HG02798 (cell line): ENCODE results near the gene ABCD4.
"Not testable (repeated sequence)": the region's sequence is repeated elsewhere in the genome, so short reads cannot be mapped to it uniquely, and the experiment has no call there.

Experiments used
- ATAC-seq: cut with Tn5 transposase; IDR thresholded peaks from one replicate; pipeline ENCODE4 v1.9.1; 2021; ENCODE audit warnings: mild to moderate bottlenecking; ENCODE audit not compliant: unreplicated experiment, poor library complexity

ABCD4 gene

DNA sequence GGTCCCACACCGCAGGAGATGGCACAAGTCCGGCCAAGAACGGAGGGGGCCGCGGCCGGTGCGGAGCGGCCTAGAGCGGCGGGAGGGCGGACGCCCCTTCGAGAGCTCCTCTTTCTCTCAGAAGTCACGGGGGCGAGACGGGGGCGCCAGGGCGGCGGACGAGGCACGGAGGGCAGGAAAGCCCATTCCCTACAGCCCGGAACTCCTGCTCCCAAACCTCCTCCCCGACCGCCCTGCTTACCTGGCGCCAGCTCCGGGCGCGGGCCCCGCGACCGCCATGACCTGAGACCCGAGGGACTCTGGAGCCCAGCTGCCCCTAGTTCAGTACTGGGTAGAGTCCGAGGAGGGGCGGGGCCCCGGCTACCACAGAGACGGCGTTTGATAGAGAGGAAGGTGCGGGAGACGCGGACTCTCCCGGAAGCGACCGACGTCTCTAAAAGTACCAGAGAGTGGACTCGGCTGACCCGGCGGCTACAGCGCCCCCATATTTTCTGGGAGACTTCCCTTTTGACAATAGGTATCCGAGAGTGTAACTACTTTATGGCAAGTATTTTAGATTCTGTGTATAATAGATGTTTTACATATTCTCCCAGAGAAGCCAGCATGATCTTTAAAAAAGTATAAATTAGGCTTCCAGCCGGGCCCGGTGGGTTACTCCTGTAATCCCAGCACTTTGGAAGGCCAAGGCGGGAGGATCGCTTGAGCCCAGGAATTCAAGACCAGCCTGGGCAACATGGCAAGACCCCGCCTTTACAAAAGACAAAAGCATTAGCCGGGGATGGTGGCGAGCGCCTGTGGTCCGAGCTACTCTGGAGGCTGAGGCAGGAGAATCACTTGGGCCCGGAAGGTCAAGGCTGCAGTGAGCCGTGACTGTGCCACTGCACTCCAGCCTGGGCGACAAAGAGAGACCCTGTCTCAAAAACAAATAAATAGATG is at the start of gene ABCD4:
Gene ABCD4, minus strand, starts transcription at position 301 of the 936 bp plus-strand sequence. Its CDS starts 22 bp downstream, at position 279.
- ATAC-seq, result peak; percentile 99

DNA sequence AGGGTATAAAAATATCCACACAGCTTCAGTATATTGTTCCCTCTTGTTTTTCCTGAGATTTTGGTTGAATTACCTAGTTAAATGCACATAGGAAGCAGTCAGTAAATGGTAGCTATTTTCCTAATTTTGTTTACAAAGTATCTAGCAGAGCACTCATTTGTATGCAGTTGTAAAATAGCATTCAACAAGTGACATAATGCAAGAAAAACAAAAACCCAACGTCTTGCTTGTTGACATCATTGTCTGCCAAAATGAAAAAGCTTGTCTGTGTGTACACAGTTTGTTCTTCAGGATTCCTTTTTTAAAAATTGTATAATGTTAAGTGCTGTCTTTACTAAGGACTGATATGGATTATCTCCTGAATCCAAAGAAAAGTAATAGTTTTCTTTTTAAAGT is 48.2 kb upstream of the ABCD4 start:
- no peak for ATAC-seq

DNA sequence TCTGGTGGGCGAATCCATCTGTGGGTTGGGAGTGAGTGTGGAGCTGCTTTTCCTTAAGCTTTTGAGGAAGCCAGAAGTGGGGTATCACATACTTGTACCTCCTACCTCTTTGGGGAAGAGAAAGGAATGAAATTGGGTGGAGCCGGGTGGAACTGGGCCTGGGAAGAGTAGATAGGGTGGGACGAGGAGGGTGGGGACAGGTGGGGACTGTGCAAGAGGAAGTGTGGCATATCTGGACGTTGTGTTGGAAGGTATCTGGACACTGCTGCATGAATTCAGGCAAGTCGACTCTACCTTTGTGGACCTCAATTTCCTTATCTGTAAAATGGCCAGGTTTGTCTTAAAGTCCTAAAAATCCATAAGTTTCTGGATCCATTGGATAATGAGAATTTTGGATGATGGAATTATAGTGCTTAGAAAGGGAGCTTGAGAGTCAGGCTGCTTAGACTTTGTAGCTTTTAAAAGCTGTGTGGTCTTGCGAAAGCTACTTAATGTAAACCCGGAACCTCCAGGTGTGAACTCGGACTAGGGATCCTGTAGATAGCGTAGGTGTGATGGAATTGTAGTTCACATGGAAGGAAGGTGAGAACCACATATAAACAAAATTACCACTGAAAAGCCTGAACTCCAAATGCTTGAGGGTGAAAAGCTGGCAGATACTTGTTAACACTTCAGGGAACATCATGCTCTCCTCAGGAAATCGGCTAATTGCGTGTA is 47.6 kb upstream of the ABCD4 start:
- no peak for ATAC-seq

DNA sequence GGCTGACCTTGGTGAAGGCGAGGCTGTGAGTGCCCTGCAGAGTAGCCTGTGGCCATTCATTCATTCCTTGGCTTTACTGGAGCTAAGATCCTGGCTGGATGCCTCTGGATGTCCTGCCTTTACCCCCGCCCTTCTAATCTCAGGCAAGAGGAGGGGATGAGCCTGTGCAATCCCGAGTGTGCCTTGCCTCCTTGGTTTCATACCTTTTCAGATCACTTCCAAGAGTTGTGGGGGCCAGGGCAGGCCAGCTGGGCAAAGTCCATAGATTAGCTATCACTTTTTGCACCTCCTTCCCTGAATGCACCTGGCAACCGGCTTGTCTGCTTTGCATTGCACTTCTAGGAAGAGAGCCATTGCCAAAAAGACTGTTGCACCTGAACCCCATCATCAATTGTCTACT is 47.0 kb upstream of the ABCD4 start:
- ATAC-seq, result no peak

DNA sequence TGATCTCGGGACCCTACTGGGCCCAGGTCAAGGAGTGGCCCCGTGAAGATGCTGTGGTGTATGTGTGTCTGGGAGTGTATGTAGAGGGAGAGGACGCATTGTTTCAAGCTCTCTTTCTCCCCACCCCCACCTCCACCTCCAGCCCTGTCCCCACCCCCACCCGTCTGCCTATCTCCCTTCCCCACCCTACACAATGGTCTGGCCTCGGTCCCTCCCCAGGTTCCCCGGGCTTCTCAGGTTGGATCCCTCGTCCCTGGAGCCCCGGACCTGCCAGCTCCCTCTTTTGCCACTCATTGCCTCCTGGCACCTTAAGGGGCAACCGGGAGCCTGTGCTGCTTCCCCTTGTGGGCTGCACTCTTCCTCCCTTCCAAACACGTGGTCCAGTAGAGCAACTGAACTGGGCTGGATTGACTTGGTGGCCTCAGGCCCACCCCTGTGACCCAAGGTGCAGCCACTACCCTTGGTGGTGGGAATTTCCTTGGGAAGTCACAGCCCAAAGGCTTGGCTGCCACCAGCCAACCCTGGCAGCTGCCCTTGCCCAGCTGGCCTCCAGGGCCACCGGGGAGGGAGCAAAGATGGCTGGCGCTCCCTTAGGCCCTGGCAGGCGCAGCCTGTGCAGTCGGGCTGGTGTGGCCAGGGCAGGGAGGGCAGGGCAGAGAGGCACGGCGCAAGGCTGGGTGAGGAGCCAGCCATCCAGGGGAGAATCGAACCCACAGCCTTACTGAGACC is 46.2 kb upstream of the ABCD4 start:
- no peak for ATAC-seq

DNA sequence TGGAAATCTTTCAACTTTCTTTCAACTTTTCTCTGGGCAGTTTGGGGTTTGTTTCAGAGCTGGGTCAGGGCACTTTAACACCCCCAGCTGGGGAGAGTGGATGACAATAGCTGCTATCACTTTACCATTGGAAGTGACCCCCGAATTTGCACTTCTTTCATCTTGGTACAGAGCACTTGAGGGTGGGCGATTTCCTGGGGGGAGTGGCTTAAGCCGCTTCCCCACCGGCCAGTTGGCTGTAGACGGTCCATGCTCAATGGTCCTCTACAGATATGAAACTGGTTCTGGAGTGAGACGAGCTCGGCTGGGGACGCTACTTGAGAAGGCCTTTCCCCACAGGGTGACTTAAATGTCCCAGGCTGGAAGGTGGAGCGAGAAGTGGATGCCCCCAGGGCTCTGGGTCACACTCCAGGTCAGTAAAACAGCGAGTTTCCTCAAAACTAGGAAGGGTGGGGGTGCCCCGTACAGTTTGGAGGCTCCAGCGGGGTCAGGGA is 45.6 kb upstream of the ABCD4 start, which contains the start of gene VRTN:
Gene VRTN, plus strand, starts transcription at position 231 of the 494 bp plus-strand sequence. CDS start 8,313 bp downstream, outside the sequence.
- ATAC-seq, result no peak

DNA sequence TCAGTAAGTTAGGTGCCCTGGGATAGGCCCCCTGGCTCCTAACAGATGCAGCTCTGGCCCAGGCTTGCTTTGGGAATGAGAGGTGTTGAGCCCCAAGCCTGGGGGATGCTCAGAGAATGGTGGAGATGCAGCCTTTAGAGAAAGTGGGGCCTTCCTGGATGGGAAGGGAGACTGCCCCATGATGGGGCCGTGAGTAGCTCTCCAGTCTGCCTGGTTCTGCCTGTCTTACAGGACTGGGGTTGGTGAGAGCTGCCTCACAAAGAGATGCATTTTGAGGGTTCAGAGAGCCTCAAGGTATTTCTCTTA is 45.0 kb upstream of the ABCD4 start:
- ATAC-seq, result no peak

DNA sequence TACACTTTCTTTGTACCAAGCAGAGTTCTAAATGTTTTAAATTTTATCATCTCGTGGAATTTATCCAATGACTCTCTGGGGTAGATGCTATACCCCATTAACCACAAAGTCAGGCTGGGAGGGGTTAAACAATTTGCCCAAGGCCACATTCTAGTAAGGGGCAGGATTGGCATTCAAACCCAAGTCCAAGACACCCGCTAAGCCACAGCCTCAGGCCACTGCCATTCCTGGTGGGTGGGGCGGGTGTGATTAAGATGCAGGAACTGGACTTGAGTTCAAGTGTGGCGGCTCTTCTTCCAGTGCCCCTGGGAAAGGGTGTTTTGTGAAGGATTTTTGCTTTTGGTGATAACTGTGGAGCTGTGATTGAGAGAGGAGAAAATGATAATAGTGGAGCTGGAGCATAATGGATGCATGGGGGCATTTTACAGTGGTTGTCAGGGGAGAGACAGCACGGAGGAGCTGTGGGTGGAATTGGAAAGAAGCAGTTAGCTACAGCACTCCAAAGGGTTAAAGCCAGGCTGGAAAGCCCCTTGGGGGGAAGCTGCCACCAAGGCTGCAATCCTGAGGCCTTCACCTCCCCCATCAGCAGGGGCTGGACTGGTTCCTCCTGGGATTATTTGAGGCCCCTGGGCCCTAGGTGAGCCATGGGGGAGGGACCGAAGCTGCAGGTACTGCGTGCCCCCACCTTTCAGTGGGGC is 44.5 kb upstream of the ABCD4 start:
- no peak for ATAC-seq

DNA sequence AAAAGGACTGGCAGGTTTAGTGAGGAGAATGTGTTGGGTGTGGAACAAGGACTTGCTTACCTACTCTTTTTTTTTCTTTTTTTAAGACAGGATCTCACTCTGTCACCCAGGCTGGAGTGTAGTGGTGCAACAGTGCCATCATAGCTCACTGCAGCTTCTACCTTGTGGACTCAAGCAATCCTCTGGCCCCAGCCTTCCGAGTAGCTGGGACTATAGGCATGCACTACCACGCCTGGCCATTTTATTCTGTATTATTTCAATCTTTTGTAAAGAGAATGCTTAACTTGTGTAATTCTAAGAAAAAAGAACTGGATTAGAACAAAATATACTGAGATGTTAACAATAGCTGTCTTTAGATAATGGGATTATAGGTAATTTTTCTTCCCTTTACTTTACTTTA is 43.6 kb upstream of the ABCD4 start:
- ATAC-seq, result no peak

DNA sequence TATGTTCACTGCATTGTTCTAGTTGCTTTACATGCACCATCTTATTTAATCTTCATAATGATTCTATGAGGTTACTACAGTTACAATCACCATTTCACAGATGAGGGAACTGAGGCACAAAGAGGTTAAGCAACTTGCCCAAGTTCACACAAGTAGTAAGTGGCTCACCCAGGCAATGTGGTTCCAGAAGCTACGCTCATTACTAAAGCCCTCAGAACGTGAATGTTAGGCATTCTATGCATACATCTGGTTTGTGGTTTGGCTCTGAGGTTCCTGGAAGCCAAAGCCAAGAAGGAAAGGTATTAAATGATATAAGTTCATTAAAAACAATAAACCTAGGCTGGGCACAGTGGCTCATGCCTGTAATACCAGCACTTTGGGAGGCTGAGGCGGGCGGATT is 31.2 kb upstream of the ABCD4 start:
- ATAC-seq, result no peak

DNA sequence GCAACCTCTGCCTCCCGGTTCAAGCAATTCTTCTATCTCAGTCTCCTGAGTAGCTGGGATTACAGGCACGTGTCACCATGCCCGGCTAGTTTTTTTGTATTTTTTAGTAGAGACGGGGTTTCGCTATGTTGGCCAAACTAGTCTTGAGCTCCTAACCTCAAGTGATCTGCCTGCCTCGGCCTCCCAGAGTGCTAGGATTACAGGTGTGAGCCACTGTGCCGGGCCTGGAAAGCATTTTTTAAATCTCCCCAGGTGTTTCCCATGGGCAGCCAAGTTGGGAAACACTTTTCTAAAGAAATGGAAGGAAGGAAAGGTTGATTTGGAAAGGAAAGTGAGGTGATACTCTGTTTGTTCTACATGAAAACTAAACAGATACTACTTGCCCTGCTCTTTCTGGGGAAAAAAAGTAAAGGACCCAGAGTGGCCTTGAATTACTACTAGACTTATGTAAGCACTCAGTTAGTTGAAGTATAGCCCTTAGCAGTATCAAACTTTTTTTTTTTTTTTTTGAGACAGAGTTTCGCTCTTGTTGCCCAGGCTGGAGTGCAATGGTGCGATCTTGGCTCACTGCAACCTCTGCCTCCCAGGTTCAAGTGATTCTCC is 27.3 kb upstream of the ABCD4 start:
- not testable (repeated sequence) for ATAC-seq

DNA sequence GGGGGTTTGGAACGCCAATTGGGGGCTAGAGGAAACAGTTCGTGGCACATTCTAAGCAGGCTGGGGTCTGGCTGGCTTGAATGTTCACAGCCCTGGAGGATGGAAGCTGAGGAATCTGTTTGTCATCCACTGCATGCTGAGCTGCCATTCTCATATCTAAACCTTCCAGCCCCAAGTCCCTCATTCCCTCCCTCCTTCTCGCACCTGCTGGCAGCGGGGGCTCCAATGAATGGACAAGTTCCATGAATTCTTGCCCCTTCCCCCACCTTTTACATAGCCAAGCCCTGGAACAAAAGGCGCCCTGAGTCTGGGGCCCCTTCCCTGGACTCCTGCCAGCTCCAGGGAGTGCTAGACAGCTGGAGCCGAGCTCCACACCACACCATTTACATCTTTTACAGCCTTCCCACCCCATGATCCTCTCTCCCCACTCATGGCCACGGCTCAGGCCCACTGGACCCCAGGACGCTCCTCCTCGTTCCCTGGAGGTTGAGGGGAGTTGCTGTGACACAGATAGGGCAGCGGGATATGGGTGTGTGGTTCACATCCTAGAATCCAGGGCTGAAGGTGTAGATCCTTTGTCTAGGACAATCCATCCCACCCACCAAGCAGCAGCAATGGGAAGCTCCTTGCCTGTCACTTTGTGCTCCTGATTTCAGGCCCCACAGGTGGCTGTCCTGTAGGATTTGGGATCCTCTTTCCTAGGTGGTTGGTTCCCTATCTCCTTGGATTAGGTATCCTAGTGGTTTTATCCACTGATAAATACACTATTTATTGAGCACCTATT is 23.8 kb upstream of the ABCD4 start:
- ATAC-seq, result no peak

DNA sequence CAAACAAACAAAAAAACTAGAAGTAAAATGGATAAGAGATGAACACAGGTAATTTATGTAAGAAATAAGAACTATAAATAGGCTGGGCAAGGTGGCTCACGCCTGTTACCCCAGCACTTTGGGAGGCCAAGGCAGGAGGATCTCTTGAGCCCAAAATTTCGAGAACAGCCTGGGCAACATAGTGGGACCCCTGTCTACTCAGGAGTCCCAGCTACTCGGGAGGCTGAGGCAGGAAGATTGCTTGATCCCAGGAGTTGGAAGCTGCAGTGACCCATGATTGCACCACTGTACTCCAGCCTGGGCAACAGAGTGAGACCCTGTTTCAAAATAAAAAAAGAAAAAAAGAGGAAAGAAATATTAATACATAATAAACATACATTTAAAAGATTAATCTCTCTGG is 22.7 kb upstream of the ABCD4 start:
- no peak for ATAC-seq

DNA sequence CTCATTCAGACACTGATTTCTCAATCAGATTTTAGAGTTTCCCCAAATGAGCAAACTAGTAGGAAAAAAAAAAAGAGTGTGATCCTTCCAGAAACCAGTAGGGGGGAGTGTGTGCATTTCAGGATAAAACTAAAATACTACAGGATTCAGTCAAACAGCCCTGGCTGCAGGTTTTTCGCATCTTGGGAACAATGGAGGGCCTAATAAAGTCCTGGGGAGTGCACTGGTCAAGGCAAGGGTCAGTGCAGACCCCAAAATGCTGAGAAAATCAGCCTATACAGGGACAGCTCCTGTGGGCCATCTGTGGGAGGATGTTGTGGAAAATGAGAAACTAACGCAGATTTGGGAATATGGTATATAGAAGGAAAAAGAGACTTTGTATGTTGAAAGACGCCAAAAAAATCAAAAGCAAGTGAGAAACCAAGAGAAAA is 22.2 kb upstream of the ABCD4 start:
- no peak for ATAC-seq

DNA sequence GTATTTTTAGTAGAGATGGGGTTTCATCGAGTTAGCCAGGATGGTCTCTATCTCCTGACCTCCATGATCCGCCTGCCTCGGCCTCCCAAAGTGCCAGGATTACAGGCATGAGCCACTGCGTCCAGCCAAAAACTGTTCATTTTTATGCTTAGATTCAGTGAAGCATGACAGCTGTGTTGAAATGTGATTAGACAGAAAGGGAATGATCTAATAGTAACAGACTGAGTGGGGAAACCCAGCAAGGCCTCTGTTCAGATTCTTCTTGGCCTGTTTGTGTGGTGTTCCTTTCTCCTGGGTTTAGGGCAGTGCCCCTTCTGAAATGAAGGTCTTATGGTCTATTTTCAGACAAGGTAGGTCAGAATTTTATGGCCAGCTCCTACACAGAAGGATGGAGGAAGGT is 11.8 kb upstream of the ABCD4 start:
- no peak for ATAC-seq

DNA sequence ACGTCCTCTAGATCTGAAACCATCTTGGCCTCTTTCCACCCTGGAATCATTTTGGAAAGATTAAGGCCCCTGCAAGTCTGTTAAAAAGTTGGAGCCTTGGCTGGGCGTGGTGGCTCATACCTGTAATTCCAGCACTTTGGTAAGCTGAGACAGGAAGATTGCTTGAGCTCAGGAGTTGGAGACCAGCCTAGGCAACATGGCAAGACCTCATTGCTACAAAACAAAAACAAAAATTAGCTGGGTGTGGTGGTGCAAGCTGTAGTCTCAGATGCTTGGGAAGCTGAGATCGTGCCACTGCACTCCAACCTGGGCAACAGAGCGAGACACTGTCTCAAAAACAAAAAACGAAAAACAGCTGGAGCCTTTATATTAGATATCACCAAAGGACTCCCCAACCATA is 10.9 kb upstream of the ABCD4 start:
- ATAC-seq, result no peak

DNA sequence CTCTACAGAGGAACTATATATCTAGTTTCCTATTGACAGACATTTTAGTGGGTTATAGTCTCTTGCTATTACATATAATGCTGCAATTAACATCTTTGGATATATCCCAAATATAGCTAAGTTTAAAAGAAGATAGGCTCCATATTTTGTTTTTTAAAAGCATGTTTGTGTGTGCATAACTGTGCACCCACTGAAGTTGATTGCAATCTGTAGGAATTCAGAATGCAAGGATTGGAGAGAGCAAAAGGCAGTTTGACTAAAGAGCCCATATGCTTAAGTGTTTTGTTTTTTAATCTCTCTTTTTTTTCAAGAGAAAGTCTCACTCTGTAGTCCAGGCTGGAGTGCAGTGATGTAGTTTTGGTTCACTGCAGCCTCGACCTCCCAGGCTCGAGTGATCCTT is 9.4 kb upstream of the ABCD4 start:
- ATAC-seq, result no peak

DNA sequence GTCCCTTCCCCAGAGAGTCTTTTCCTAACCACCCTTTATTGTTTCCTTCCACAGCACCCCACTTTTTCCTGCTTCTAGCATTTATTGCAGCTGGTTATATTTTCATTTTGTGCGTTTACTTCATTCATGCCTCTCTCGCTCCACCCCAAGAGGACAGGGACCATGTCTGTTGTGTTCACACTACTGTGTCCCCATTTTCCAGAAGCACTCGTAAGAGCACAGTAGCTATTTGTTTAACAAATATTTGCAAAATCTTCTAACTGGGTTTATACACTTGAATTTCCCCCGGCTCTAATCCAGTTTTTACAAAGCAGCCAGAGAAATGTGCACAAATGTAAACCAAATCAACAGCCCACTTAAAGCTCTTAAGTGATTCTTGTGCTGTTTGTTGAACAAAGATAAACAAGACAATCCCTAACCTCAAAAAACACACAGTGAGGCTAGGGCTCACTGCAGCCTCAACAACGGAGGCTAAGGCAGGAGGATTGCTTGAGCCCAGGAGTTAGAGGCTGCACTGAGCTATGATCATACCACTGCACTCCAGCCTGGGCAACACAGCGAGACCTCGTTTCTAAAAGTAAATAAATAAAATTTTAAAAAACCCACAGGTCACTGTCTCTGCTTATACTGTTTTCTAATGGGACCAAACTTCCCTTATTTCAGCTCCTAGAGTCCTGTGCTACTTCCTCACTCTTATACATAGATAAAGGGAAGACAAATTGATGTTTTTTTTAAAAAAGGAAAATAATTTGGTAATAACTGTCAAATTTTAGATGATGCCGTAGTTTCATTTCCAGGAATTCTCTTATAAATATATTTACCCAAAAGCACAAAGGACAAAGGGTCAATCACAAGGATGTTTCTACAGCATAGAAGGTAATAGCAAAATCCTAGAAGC is 6.6 kb upstream of the ABCD4 start:
- ATAC-seq, result no peak
